Keratinocyte (primary cell): ENCODE measurements around the gene DCTN3. TPM values are rescaled to one million over a fixed set of nuclear protein-coding genes. Genes with fewer than 3 reads are reported as not detected.

Source experiments
- DNase-seq: peaks from one replicate; pipeline ENCODE4 v3.0.0-alpha.2; 2011; ENCODE audit warnings: low read depth, missing footprints, low spot score
- FAIRE-seq: peaks from 2 replicates; lab custom pipeline; 2011; peaks lifted over from hg19 to GRCh38; lab: Jason Lieb, UNC
- H2AFZ ChIP-seq: 2 replicates; pipeline ENCODE4 v1.6.0; 2012; ENCODE audit warnings: low read length, control low read depth, inconsistent platforms; ENCODE audit not compliant: control insufficient read depth
- H3K27ac ChIP-seq: 2 replicates; pipeline ENCODE4 v1.5.1; 2011; ENCODE audit warnings: low read length; ENCODE audit not compliant: control insufficient read depth, insufficient read depth
- H3K27me3 ChIP-seq: 3 replicates; pipeline ENCODE4 v1.6.0; 2011; ENCODE audit warnings: low read length; ENCODE audit not compliant: control insufficient read depth, insufficient read depth; ENCODE audit errors: extremely low read depth
- H3K36me3 ChIP-seq, 2 experiments: 2 replicates in 1 of 2; 3 replicates in 1 of 2; pipeline ENCODE4 v1.5.1; 2011; ENCODE audit warnings: low read length in 2 of 2, mild to moderate bottlenecking in 1 of 2; ENCODE audit not compliant: control insufficient read depth in 2 of 2, insufficient read depth in 2 of 2; ENCODE audit errors: extremely low read depth in 1 of 2
- H3K4me1 ChIP-seq: 3 replicates; pipeline ENCODE4 v1.5.1; 2011; ENCODE audit warnings: low read length; ENCODE audit not compliant: control insufficient read depth, insufficient read depth; ENCODE audit errors: extremely low read depth
- H3K4me2 ChIP-seq: 3 replicates; pipeline ENCODE4 v1.6.0; 2011; ENCODE audit warnings: low read depth, low read length; ENCODE audit not compliant: control insufficient read depth, insufficient read depth; ENCODE audit errors: extremely low read depth
- H3K4me3 ChIP-seq, 3 experiments: fragments of 200-600 bp in 1 of 3; sonication (generic) in 1 of 3; 2 replicates in 2 of 3; 3 replicates in 1 of 3; pipeline ENCODE4 v1.5.1; 2011 to 2016; ENCODE audit warnings: low read length in 3 of 3, mild to moderate bottlenecking in 3 of 3, control low read depth in 2 of 3, inconsistent platforms in 1 of 3, low read depth in 1 of 3, mixed read lengths in 1 of 3, mixed run types in 1 of 3, moderate library complexity in 1 of 3; ENCODE audit not compliant: control insufficient read depth in 2 of 3, insufficient read depth in 2 of 3; ENCODE audit errors: extremely low read depth in 1 of 3
- H3K79me2 ChIP-seq: 2 replicates; pipeline ENCODE4 v1.6.0; 2012; ENCODE audit warnings: low read length; ENCODE audit not compliant: control insufficient read depth, insufficient read depth
- H3K9ac ChIP-seq: 3 replicates; pipeline ENCODE4 v1.6.0; 2011; ENCODE audit warnings: low read length; ENCODE audit not compliant: control insufficient read depth, insufficient read depth; ENCODE audit errors: extremely low read depth
- H3K9me1 ChIP-seq: 3 replicates; pipeline ENCODE4 v1.6.0; 2011; ENCODE audit warnings: low read length; ENCODE audit not compliant: control insufficient read depth, insufficient read depth; ENCODE audit errors: extremely low read depth
- H3K9me3 ChIP-seq: 2 replicates; pipeline ENCODE4 v1.5.1; 2012; ENCODE audit warnings: low read depth, low read length; ENCODE audit not compliant: control insufficient read depth
- H4K20me1 ChIP-seq: 3 replicates; pipeline ENCODE4 v1.6.0; 2011; ENCODE audit warnings: low read length; ENCODE audit not compliant: control insufficient read depth, insufficient read depth; ENCODE audit errors: extremely low read depth
- EZH2 ChIP-seq: IDR thresholded peaks from one replicate; pipeline ENCODE4 v1.6.1; 2012; ENCODE audit warnings: inconsistent platforms, mild to moderate bottlenecking, low read length, moderate library complexity
- dilution Hi-C: fragments of 300-500 bp; cut with MboI; formaldehyde crosslinking; loops from one replicate; pipeline ENCODE4 v1.7.0; 2020; ENCODE audit warnings: low sequenced_read_pairs; ENCODE audit not compliant: extremely low pct_ligation_motif_present
- polyA plus RNA-seq, 5 experiments: library from polyadenylated mRNA; depleted of rRNA in 3 of 5; stranded (reverse) in 3 of 5; stranded (forward) in 1 of 5; unstranded in 1 of 5; fragments of >200 nt; gene quantifications; 1 replicate in 1 of 5; 2 replicates in 3 of 5; 3 replicates in 1 of 5; pipeline versions ENCODE4 v1.2.1 to v1.2.3, GENCODE V29; 2011 to 2012; ENCODE audit warnings: missing spikeins in 2 of 5, low read depth in 1 of 5, low replicate concordance in 1 of 5
- small RNA-seq, 3 experiments: library from RNA; depleted of rRNA; stranded (forward); fragments of <200 nt; gene quantifications; one replicate each; pipeline ENCODE3, GENCODE V24; 2012; ENCODE audit warnings: low read depth in 3 of 3, low replicate concordance in 1 of 3; ENCODE audit not compliant: insufficient read length in 3 of 3
- TF ChIP-seq, protein P1 (sequence below), 3 experiments: IDR thresholded peaks in 1 of 3; conservative IDR thresholded peaks in 1 of 3; optimal IDR thresholded peaks in 1 of 3; 2 replicates in 2 of 3; 3 replicates in 1 of 3; pipeline versions ENCODE3 to v1.5.1; 2011; ENCODE audit warnings: low read length in 3 of 3, mild to moderate bottlenecking in 3 of 3, moderate library complexity in 2 of 3, control low read depth in 1 of 3, inconsistent platforms in 1 of 3; ENCODE audit not compliant: insufficient read depth in 2 of 3; ENCODE audit errors: extremely low read depth in 1 of 3

DCTN3 gene
- polyA plus RNA-seq, 1 donor (not counting 4 experiments of a cell fraction or from before 2014, with no cell fraction given): 106 TPM

DNA sequence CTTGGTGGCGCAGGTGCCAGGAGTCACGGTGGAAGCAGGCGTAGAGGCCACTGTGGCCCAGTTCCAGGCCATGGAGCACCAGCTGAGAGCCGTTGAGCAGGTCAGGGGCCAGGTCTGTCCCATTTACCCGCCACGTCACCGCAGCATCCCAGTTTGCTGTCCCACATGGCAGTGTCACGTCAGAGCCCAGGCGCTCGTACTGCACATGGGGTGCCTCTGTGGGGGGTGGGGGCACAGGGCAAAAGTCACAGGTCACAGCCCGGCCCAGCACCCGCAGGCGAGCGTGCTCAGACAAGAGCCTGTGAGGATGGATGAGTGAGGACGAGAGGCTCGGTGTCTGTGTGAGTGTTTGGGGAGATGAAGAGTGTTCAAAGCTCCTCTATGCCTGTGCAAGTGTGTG is 55.7 kb downstream of the DCTN3 start:
- TF ChIP-seq, protein P1, sequence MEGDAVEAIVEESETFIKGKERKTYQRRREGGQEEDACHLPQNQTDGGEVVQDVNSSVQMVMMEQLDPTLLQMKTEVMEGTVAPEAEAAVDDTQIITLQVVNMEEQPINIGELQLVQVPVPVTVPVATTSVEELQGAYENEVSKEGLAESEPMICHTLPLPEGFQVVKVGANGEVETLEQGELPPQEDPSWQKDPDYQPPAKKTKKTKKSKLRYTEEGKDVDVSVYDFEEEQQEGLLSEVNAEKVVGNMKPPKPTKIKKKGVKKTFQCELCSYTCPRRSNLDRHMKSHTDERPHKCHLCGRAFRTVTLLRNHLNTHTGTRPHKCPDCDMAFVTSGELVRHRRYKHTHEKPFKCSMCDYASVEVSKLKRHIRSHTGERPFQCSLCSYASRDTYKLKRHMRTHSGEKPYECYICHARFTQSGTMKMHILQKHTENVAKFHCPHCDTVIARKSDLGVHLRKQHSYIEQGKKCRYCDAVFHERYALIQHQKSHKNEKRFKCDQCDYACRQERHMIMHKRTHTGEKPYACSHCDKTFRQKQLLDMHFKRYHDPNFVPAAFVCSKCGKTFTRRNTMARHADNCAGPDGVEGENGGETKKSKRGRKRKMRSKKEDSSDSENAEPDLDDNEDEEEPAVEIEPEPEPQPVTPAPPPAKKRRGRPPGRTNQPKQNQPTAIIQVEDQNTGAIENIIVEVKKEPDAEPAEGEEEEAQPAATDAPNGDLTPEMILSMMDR (optimal IDR thresholded peaks at IDR 0.05 in 1 of 3, IDR thresholded peaks at IDR 0.05 in 1 of 3, conservative IDR thresholded peaks at IDR 0.05 in 1 of 3; ENCODE audit: extremely low read depth in 1 of 3, insufficient read depth in 2 of 3, low read length in 3 of 3): no peak
- no peak for TF ChIP-seq EZH2
- no peak for DNase-seq
- H3K27ac ChIP-seq: no peak overlapping the region
- FAIRE-seq: no peak
- H3K79me2 ChIP-seq: no peaks in the 10 kb centered on the region
- H2AFZ ChIP-seq: no peak overlapping the region
- H3K4me2 ChIP-seq: no peak overlapping the region
- H3K36me3 ChIP-seq: no peaks in the 10 kb centered on the region
- H3K9ac ChIP-seq: no peak overlapping the region
- no peak overlapping the region for H3K4me3 ChIP-seq
- peaks cover 38% of the 10 kb centered on the region for H3K27me3 ChIP-seq
- dilution Hi-C loops: no loop called here
- H3K9me1 ChIP-seq: no peaks in the 10 kb centered on the region
- no peaks in the 10 kb centered on the region for H3K9me3 ChIP-seq
- H4K20me1 ChIP-seq: peaks cover 5% of the 10 kb centered on the region
- peaks cover 30% of the 10 kb centered on the region for H3K4me1 ChIP-seq

Small RNA genes within 50 kb of the gene (small RNA-seq; reads per million reads assigned to genes)
- gene CCL27: 0 reads per million in 3 experiments

Other genes starting within 250 kb of the DCTN3 start
- gene MYORG, start 243.6 kb downstream of the DCTN3 start, polyA plus RNA-seq: 3.1 to 4.6 TPM (median 3.7 TPM) in 3 replicates
- gene FAM219A, start 161.9 kb downstream of the DCTN3 start, polyA plus RNA-seq: 8.9 to 10.6 TPM (median 9.2 TPM) in 3 replicates
- gene DNAI1, start 161.7 kb downstream of the DCTN3 start, polyA plus RNA-seq: 0.08 TPM in 1 of 3 replicates, not detected in the others
- 0.06 TPM in 1 of 3 replicates, not detected in the others for gene ENHO, start 97.5 kb downstream of the DCTN3 start, polyA plus RNA-seq
- gene CNTFR, start 30.8 kb downstream of the DCTN3 start, polyA plus RNA-seq: 0.42 to 1.5 TPM (median 0.66 TPM) in 3 replicates
- gene RPP25L, start 8.4 kb downstream of the DCTN3 start, polyA plus RNA-seq: 21.9 to 37.0 TPM (median 23.4 TPM) in 3 replicates
- gene ARID3C, start 8.6 kb upstream of the DCTN3 start, polyA plus RNA-seq: 0.03 to 0.05 TPM in 2 of 3 replicates, not detected in the other
- gene SIGMAR1, start 17.3 kb upstream of the DCTN3 start, polyA plus RNA-seq: 60.1 to 110 TPM (median 74.9 TPM) in 3 replicates
- gene GALT, start 26.2 kb upstream of the DCTN3 start, polyA plus RNA-seq: 30.8 to 52.7 TPM (median 41.8 TPM) in 3 replicates
- 1.7 to 7.6 TPM (median 3.1 TPM) in 3 replicates for gene IL11RA, start 31.7 kb upstream of the DCTN3 start, polyA plus RNA-seq
- 0.46 to 1.1 TPM (median 1.1 TPM) in 3 replicates for gene CCL27, start 42.2 kb upstream of the DCTN3 start, polyA plus RNA-seq
- not detected in 3 replicates for gene CCL19, start 70.8 kb upstream of the DCTN3 start, polyA plus RNA-seq
- not detected in 3 replicates for gene CCL21, start 89.6 kb upstream of the DCTN3 start, polyA plus RNA-seq